Natural killer cell (primary cell): ENCODE results near the gene CFAP52. TPM values are rescaled to one million over a fixed set of nuclear protein-coding genes. Genes with fewer than 3 reads are reported as not detected.

Experiments used
- total RNA-seq, 4 donors: library from RNA; stranded (reverse); fragments of 120-200 nt in 1 of 4; gene quantifications; one replicate each; pipeline versions ENCODE4 v1.2.3 to v1.2.4, GENCODE V29; 2013 to 2022

Gene CFAP52
- total RNA-seq, 3 donors from 2014 or later (not counting 1 experiment from before 2014, with no cell fraction given), result not detected

Other genes starting within 250 kb of the CFAP52 start
- gene STX8, start 822 bp upstream of the CFAP52 start, total RNA-seq, result 100 to 1,000 TPM in 2 of 3 donors, 10 to 100 TPM in 1; 96.3 to 141 (median 120) TPM
- 1 to 10 TPM; 3.0 to 9.3 (median 4.2) TPM for gene USP43, start 68.9 kb downstream of the CFAP52 start, total RNA-seq
- gene DHRS7C, start 214.9 kb downstream of the CFAP52 start, total RNA-seq, result not detected
- not detected for gene GSG1L2, start 245.4 kb downstream of the CFAP52 start, total RNA-seq
- gene GLP2R, start 249.3 kb downstream of the CFAP52 start, total RNA-seq, result not detected